Spleen (tissue), 7 donors: ENCODE measurements around the gene CTSE.

Source experiments
- CTCF ChIP-seq, 11 experiments: fragments of 200-600 bp in 7 of 11; fragments of 450-650 bp in 4 of 11; sonication (generic) in 4 of 11; IDR thresholded peaks in 8 of 11; conservative IDR thresholded peaks in 3 of 11; 1 replicate in 7 of 11; 2 replicates in 4 of 11; pipeline versions ENCODE4 v1.4.0 to v1.8.0; 2016 to 2021; ENCODE audit warnings: antibody characterized with exemption in 11 of 11, inconsistent platforms in 4 of 11, mild to moderate bottlenecking in 1 of 11
- POLR2A ChIP-seq, 3 donors: fragments of 450-650 bp; IDR thresholded peaks; one replicate each; pipeline ENCODE4 v1.5.1; 2017; ENCODE audit warnings: antibody characterized with exemption in 3 of 3, mild to moderate bottlenecking in 1 of 3
- donor health status: DM: no; HTN: no; CAD: no; lungs with moderate emphysema.
- donor health status: DM: no; HTN: no; CAD: no.
- donor health status: DM: no; HTN: no; CAD: no.

DNA sequence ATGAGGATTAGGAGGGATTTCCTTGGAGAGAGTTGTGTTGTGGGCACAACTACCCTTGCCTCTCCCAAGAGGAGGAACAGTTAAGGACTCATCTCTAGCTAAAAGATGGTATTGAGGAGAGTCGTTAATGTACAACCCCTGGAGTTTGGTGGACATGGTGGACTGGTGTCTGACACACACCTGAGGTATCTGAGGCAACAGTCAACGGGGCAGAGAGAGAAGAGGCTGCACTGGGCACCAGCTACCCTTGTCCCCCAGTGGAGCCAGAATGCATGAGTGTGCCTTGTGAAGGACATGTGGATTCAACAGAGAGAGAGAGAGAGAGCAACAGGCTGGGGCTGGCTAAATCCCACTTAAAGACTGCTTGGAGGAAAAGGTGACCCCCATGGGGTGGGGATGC is 33.5 kb downstream of the CTSE start:
- TF ChIP-seq CTCF (IDR thresholded peaks at IDR 0.05 in 8 of 11, conservative IDR thresholded peaks at IDR 0.05 in 3 of 11) (no peak), POLR2A (IDR thresholded peaks at IDR 0.05) (no peak)
